Liver (tissue), 9 donors: ENCODE measurements around the gene NUP214. TPM values are rescaled to one million over a fixed set of nuclear protein-coding genes. Genes with fewer than 3 reads are reported as not detected.

ENCODE experiments used
- DNase-seq: peaks from one replicate; pipeline ENCODE4 v3.0.0-alpha.2; 2017; ENCODE audit warnings: low spot score
- H3K27ac ChIP-seq, 2 donors: one replicate each; pipeline ENCODE4 v1.7.0; 2013; ENCODE audit warnings: inconsistent platforms in 2 of 2, low read length in 2 of 2, control low read depth in 1 of 2, low read depth in 1 of 2, mild to moderate bottlenecking in 1 of 2
- H3K27me3 ChIP-seq, 4 donors: one replicate each; pipeline versions ENCODE4 v1.6.1 to v1.7.0; 2013; ENCODE audit warnings: low read length in 3 of 4, inconsistent platforms in 1 of 4, mild to moderate bottlenecking in 1 of 4, moderate library complexity in 1 of 4; ENCODE audit not compliant: control insufficient read depth in 4 of 4, insufficient read depth in 4 of 4
- H3K36me3 ChIP-seq, 4 donors: one replicate each; pipeline versions ENCODE4 v1.6.1 to v1.7.0; 2013; ENCODE audit warnings: low read length in 3 of 4, mild to moderate bottlenecking in 3 of 4, low read depth in 1 of 4, moderate library complexity in 1 of 4; ENCODE audit not compliant: control insufficient read depth in 4 of 4, insufficient read depth in 3 of 4
- H3K4me1 ChIP-seq, 4 donors: one replicate each; pipeline versions ENCODE4 v1.6.1 to v1.7.0; 2013; ENCODE audit warnings: low read length in 3 of 4, mild to moderate bottlenecking in 3 of 4, moderate library complexity in 1 of 4; ENCODE audit not compliant: control insufficient read depth in 4 of 4, insufficient read depth in 4 of 4
- H3K4me3 ChIP-seq, 3 donors: one replicate each; pipeline versions ENCODE4 v1.6.1 to v1.7.0; 2013; ENCODE audit warnings: low read length in 3 of 3, control low read depth in 1 of 3, low read depth in 1 of 3, mild to moderate bottlenecking in 1 of 3
- H3K9ac ChIP-seq, 2 donors: one replicate each; pipeline ENCODE4 v1.7.0; 2013; ENCODE audit warnings: low read length in 2 of 2, mild to moderate bottlenecking in 2 of 2, moderate library complexity in 2 of 2, control low read depth in 1 of 2, low read depth in 1 of 2
- H3K9me3 ChIP-seq, 4 donors: one replicate each; pipeline versions ENCODE4 v1.6.1 to v1.7.0; 2013; ENCODE audit warnings: low read length in 3 of 4; ENCODE audit not compliant: control insufficient read depth in 4 of 4
- EGR1 ChIP-seq, 2 donors: IDR thresholded peaks; 2 replicates each; pipeline ENCODE4 v1.6.1; 2016 to 2018; ENCODE audit warnings: antibody characterized with exemption in 2 of 2, low read depth in 2 of 2
- FOXA1 ChIP-seq: IDR thresholded peaks from 2 replicates; pipeline ENCODE4 v1.6.1; 2016; ENCODE audit warnings: antibody characterized with exemption
- FOXA2 ChIP-seq: IDR thresholded peaks from 2 replicates; pipeline ENCODE4 v1.6.1; 2016; ENCODE audit warnings: antibody characterized with exemption
- GABPA ChIP-seq, 2 donors: IDR thresholded peaks in 1 of 2; conservative IDR thresholded peaks in 1 of 2; 2 replicates each; pipeline ENCODE4 v1.6.1; 2016; ENCODE audit warnings: antibody characterized with exemption in 2 of 2, mild to moderate bottlenecking in 1 of 2, moderate library complexity in 1 of 2
- HNF4A ChIP-seq, 2 donors: conservative IDR thresholded peaks; 2 replicates each; pipeline ENCODE4 v1.6.1; 2016; ENCODE audit warnings: antibody characterized with exemption in 2 of 2, mild to moderate bottlenecking in 2 of 2
- HNF4G ChIP-seq: IDR thresholded peaks from 2 replicates; pipeline ENCODE4 v1.6.1; 2016; ENCODE audit warnings: antibody characterized with exemption
- JUND ChIP-seq, 2 donors: IDR thresholded peaks; 2 replicates each; pipeline ENCODE4 v1.6.1; 2016; ENCODE audit warnings: antibody characterized with exemption in 2 of 2
- NR2F2 ChIP-seq: IDR thresholded peaks from 2 replicates; pipeline ENCODE4 v1.6.1; 2016; ENCODE audit warnings: antibody characterized with exemption
- RAD21 ChIP-seq, 2 donors: IDR thresholded peaks; 2 replicates each; pipeline ENCODE4 v1.6.1; 2016; ENCODE audit warnings: antibody characterized with exemption in 2 of 2, mild to moderate bottlenecking in 2 of 2
- REST ChIP-seq: IDR thresholded peaks from 2 replicates; pipeline ENCODE4 v1.6.1; 2016; ENCODE audit warnings: antibody characterized with exemption, mild to moderate bottlenecking
- RXRA ChIP-seq, 2 donors: IDR thresholded peaks; 2 replicates each; pipeline ENCODE4 v1.6.1; 2017 to 2018; ENCODE audit warnings: antibody characterized with exemption in 2 of 2, mild to moderate bottlenecking in 1 of 2
- SP1 ChIP-seq: IDR thresholded peaks from 2 replicates; pipeline ENCODE4 v1.6.1; 2018; ENCODE audit warnings: antibody characterized with exemption, mild to moderate bottlenecking
- TAF1 ChIP-seq: conservative IDR thresholded peaks from 2 replicates; pipeline ENCODE4 v1.6.1; 2016; ENCODE audit warnings: antibody characterized with exemption, mild to moderate bottlenecking
- YY1 ChIP-seq: IDR thresholded peaks from 2 replicates; pipeline ENCODE4 v1.6.1; 2016; ENCODE audit warnings: antibody characterized with exemption, mild to moderate bottlenecking
- WGBS: extraction: QIAGEN DNeasy Blood & Tissue Kit; methylation state at CpG from one replicate; pipeline ENCODE4 v1.1.7; 2013; 5-methylcytosine and 5-hydroxymethylcytosine counted together
- polyA plus RNA-seq, 2 donors: library from polyadenylated mRNA; stranded (reverse) in 1 of 2; unstranded in 1 of 2; fragments of 200-250 nt in 1 of 2; fragments of >200 nt in 1 of 2; fragmentation: Nextera tagmentation in 1 of 2; extraction: Ambion mirVana in 1 of 2; gene quantifications; one replicate each; pipeline versions ENCODE4 v1.2.1 to v1.2.3, GENCODE V29; 2013 to 2015
- total RNA-seq, 2 donors: library from RNA; depleted of rRNA; stranded (reverse); fragments of >200 nt; gene quantifications; one replicate each; pipeline ENCODE4 v1.2.3, GENCODE V29; 2014
- TF ChIP-seq, protein P1 (sequence below): IDR thresholded peaks from 2 replicates; pipeline ENCODE4 v1.6.1; 2016; ENCODE audit warnings: antibody characterized with exemption
- TF ChIP-seq, protein P2 (sequence below): fragments of 150-350 bp; IDR thresholded peaks from 2 replicates; pipeline ENCODE4 v1.5.1; 2017; ENCODE audit warnings: improper control_type of control experiment, low read depth, low read length; ENCODE audit not compliant: missing input control
- TF ChIP-seq, protein P3 (sequence below): IDR thresholded peaks from 2 replicates; pipeline ENCODE4 v1.6.1; 2016; ENCODE audit warnings: antibody characterized with exemption
- TF ChIP-seq, protein P4 (sequence below): IDR thresholded peaks from 2 replicates; pipeline ENCODE4 v1.6.1; 2016; ENCODE audit warnings: antibody characterized with exemption
- donor health status: healthy.
- donor health status: healthy.
- donor health status: healthy.
- donor health status: healthy.
- donor health status: healthy.

Gene NUP214
- total and polyA plus RNA-seq, 4 donors: 8.8 to 19.5 (median 16.5) TPM

DNA sequence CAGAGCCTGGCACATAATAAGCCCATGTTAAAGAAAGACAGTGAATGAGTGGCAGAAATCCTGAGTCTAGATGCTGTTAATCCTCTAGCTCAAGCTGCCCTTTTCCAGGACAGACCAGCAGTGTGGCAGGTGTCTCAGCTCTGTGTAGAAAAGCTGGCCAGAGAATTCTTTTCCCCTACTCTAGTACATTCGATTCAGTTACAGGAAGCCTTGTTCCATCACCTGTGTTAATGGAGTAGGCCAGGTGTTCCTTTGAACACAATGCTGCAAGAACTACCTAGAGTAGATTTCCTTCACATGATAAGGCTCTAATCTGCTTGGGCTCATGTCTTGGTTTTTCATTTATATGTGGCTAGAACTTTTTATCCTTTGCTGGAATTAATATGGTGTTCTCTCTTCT, 52.5 kb downstream of the NUP214 start:
- Histone ChIP-seq H3K4me1 (no peaks in the 10 kb centered on the region), H3K9me3 (no peaks in the 10 kb centered on the region), H3K27ac (no peak overlapping the region), H3K9ac (no peak overlapping the region), H3K4me3 (no peak overlapping the region), H3K27me3 (no peaks in the 10 kb centered on the region), H3K36me3 (peaks cover 7 to 71% (median 60%) of the 10 kb centered on the region in 4 donors)
- TF ChIP-seq SP1 (no peak), RAD21 (IDR thresholded peaks at IDR 0.05) (no peak), EGR1 (IDR thresholded peaks at IDR 0.05; ENCODE audit: low read depth in 2 of 2) (no peak), REST (no peak), TAF1 (no peak), JUND (IDR thresholded peaks at IDR 0.05) (no peak), FOXA1 (no peak), FOXA2 (no peak), NR2F2 (no peak), YY1 (no peak), RXRA (IDR thresholded peaks at IDR 0.05) (no peak), HNF4A (conservative IDR thresholded peaks at IDR 0.05) (no peak), HNF4G (no peak), GABPA (IDR thresholded peaks at IDR 0.05 in 1 of 2, conservative IDR thresholded peaks at IDR 0.05 in 1 of 2) (no peak)
- TF ChIP-seq, protein P1, sequence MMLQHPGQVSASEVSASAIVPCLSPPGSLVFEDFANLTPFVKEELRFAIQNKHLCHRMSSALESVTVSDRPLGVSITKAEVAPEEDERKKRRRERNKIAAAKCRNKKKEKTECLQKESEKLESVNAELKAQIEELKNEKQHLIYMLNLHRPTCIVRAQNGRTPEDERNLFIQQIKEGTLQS: no peak
- TF ChIP-seq, protein P2, sequence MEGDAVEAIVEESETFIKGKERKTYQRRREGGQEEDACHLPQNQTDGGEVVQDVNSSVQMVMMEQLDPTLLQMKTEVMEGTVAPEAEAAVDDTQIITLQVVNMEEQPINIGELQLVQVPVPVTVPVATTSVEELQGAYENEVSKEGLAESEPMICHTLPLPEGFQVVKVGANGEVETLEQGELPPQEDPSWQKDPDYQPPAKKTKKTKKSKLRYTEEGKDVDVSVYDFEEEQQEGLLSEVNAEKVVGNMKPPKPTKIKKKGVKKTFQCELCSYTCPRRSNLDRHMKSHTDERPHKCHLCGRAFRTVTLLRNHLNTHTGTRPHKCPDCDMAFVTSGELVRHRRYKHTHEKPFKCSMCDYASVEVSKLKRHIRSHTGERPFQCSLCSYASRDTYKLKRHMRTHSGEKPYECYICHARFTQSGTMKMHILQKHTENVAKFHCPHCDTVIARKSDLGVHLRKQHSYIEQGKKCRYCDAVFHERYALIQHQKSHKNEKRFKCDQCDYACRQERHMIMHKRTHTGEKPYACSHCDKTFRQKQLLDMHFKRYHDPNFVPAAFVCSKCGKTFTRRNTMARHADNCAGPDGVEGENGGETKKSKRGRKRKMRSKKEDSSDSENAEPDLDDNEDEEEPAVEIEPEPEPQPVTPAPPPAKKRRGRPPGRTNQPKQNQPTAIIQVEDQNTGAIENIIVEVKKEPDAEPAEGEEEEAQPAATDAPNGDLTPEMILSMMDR: no peak
- TF ChIP-seq, protein P3, sequence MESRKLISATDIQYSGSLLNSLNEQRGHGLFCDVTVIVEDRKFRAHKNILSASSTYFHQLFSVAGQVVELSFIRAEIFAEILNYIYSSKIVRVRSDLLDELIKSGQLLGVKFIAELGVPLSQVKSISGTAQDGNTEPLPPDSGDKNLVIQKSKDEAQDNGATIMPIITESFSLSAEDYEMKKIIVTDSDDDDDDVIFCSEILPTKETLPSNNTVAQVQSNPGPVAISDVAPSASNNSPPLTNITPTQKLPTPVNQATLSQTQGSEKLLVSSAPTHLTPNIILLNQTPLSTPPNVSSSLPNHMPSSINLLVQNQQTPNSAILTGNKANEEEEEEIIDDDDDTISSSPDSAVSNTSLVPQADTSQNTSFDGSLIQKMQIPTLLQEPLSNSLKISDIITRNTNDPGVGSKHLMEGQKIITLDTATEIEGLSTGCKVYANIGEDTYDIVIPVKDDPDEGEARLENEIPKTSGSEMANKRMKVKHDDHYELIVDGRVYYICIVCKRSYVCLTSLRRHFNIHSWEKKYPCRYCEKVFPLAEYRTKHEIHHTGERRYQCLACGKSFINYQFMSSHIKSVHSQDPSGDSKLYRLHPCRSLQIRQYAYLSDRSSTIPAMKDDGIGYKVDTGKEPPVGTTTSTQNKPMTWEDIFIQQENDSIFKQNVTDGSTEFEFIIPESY: no peak
- TF ChIP-seq, protein P4, sequence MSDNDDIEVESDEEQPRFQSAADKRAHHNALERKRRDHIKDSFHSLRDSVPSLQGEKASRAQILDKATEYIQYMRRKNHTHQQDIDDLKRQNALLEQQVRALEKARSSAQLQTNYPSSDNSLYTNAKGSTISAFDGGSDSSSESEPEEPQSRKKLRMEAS: no peak
- WGBS: 87% methylated on average over 1 of the region's 1 CpG
- DNase-seq: no peak
